GM20431 (cell line): ENCODE results near the gene DHRS9.
"Not testable (repeated sequence)": the region's sequence is repeated elsewhere in the genome, so short reads cannot be mapped to it uniquely, and the experiment has no call there.

ENCODE experiments used
- in situ Hi-C: fragments of 300-500 bp; cut with MseI, MboI; formaldehyde crosslinking; loops from one replicate; pipeline ENCODE4 v1.15.0; 2020; ENCODE audit warnings: low sequenced_read_pairs; ENCODE audit not compliant: unreplicated experiment

DHRS9 gene

DNA sequence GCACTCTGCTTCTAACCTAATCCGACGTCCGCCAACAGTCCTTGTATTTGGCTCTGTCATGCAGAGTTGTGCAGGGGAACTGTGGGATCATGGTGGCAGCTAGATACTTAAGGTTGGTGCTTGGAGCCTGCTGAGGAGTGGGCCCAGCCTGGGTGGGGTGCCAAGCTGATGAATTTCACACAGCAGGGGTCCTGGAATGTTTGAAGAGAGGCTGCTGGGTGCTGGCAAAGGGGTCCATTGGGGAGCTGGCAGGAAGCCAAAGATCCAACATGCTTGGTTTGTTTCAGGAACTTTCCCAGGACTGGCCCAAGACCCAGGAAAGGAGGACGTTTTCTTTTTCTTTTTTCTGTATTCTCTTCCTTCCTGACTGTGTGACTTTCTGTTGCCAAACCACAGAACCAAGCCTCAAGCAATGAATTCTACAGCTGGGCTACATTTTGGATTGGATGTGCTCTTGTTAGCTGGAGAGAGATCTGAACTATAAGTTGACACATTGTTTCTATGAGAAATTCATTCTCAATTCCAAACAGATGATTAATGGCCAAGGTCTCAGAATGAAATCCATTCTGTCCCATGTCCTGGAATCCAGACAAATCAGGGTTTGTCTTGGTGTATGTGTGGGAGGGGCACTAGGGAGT is 49.9 kb downstream of the DHRS9 start:
- in situ Hi-C loops = loop anchor here (25.0 kb wide), 1 partner anchor 157 kb away; no protein-coding TSS in a partner anchor

DNA sequence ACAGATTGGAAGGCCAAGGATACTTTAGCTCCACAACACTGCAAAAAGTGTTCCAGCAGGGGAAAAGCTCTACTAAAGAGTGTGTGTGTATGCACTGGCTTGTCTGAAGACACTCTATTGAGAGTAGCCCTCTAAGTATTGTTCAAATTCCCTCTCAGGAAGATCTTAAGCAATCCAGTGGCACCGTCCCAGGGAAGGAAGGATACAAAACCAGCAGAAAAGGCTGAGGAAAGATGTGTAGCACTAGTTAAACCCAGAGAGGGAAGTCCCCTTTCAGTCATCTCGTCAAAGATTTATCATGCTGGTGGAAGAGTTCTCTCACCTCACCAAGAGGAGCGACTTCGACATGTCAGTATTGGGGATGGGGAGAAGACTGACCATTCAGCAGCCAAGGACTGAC is 50.5 kb downstream of the DHRS9 start:
- in situ Hi-C loops = loop anchor here (25.0 kb wide), 1 partner anchor 158 kb away; no protein-coding TSS in a partner anchor

DNA sequence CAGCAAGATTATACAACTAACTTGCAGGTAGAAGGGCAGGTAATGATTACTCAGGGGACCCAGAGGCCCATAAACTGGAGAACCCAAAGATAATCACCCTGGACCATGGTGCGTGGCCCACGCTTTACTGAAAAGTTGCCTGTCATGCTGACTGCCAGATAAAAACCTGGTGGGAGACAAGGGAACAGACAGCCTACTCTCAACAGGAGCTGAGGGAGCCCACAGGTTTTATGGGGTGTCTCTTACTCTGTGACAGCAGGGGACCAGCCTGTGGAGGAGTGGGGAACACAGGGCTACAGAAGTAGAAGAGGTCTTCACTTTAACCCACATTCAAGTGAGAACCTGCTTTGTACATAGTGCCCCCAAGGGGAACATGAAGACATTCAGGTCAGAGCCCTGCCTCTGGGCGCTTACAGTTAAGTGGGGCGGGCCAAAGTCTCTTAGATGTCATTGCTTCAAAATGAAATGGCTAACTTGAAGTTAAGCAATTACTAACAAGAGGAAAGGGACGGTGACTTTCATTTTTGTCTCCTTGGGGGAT is 60.4 kb downstream of the DHRS9 start:
- in situ Hi-C loops = no loop called here

DNA sequence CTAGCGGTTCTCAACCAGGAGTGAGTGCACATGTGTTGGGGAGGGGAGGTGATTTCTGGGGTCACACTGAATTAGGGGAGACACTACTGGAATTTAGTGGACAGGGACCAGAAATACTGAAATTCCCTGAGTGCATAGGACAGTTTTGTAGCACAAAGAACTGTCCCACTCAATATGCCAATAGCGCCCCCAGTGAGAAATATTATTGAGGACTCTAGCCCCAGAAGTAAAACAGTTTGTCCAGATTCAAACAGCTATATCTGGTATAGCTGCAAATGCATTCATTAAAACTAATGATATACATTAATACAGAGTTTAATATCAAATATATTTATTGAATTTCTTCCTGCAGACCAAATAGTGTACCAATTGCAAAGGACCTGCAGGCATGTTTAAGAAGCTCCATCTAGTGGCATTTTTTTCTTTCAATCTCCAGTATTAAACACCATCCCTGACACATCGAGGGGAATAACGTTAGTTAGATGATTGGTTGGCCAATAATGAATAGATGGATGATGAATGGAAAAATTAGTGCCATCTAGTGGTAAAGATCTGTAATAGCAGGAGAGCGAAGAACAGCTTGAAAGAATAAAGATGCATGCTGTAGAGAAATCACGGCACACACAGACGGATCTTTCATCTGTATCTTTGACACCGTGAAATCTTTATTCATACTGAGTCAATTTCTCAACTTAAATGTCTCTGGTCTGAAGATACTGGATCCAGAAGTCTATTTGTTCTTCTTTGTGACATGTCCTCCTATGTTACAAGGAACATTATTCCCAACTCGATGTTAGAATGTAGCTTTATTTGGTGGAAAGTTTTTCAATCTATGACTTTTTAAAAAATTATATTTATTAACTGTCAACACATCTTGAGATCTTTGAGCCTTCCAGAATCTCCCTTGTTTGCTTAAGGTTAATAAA is 62.5 kb downstream of the DHRS9 start:
- in situ Hi-C loops = no loop called here

DNA sequence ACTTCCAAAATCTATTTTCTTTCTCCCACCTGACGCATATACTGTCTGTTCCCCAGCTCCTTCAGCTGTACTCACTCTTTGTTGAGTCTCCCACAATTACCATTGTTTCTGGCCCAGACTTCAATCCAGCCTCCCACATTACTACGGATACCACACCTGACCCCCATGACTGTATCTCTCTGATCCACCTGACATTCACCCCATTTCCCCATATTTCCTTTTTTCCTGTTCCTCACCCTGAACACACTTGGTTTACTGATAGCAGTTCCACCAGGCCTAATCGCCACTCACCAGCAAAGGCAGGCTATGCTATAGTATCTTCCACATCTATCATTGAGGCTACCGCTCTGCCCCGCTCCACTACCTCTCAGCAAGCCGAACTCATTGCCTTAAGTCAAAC is 64.9 kb downstream of the DHRS9 start:
- in situ Hi-C loops = not testable (repeated sequence)

DNA sequence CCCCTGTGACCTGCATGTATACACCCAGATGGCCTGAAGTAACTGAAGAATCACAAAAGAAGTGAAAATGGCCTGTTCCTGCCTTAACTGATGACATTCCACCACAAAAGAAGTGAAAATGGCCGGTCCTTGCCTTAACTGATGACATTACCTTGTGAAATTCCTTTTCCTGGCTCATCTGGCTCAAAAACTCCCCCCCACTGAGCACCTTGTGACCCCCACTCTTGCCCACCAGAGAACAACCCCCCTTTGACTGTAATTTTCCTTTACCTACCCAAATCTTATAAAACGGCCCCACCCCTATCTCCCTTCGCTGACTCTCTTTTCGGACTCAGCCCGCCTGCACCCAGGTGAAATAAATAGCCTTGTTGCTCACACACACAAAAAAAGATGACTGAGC is 67.1 kb downstream of the DHRS9 start:
- in situ Hi-C loops = not testable (repeated sequence)

DNA sequence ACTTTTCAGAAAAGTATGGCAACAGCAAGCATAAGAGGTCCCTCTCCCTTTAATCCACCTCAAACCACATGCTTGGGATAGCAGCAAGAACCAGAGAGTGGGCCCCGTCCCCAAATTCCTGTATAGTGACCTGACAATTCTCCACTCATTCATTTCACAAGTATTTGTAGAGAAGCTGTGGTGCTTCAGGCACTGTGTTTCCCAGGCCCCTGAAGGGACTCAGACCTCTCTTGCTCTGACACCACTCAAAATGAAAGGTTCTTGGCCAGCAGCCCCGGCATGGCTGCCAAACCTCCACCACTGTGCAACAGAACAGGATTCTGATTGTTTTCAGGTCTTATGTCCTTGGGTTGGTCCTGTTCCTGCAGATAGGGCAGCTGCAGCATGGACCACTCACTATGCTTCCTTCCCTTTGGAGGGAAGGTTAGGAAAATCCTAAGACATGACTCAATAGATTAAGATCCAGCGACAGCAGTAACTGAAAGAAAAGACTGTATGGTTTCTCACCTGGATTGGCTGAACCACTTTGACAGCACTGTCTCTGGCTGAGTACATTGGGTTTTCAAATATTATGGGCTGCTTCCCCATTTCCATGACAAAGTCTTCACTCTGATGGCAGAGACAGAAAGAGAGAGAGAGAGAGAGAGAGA is 67.6 kb downstream of the DHRS9 start:
- in situ Hi-C loops = no loop called here

DNA sequence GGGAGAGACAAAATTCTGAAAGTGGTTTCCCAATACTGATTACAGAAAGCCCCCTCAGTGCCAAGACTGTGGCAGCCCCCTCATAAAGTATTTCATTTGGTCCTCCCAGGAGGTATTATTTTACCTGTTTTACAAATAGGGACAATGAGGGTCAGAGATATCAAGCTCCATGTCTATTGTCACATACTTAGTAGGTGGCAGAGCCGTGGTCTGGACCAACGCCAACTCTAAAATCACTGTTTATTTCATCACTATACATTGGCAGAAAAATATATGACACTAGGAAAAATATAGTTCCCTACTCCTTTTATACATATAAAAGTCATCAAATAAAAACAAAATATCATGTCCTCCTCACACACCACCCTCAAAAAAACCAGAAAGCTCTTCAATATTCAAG is 68.6 kb downstream of the DHRS9 start:
- in situ Hi-C loops = no loop called here

DNA sequence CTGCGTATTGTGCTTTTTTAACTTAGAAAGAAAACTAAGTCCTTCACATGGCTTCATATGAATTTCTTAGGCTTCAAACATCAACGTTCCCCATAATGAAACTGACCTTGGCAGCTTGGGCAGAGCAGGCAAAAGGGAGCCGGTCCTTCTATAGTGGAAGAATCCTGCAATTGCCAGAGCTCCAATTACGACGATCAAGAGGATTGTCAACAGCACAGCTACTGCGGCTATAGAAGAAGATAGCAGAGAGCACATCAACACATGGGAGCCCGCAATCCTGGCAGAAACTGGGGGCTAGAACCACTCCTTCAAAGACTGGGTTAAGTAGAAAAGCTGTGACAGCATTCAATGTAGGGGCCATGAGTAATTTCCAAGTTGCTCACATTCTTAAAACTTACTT is 69.8 kb downstream of the DHRS9 start:
- in situ Hi-C loops = no loop called here

DNA sequence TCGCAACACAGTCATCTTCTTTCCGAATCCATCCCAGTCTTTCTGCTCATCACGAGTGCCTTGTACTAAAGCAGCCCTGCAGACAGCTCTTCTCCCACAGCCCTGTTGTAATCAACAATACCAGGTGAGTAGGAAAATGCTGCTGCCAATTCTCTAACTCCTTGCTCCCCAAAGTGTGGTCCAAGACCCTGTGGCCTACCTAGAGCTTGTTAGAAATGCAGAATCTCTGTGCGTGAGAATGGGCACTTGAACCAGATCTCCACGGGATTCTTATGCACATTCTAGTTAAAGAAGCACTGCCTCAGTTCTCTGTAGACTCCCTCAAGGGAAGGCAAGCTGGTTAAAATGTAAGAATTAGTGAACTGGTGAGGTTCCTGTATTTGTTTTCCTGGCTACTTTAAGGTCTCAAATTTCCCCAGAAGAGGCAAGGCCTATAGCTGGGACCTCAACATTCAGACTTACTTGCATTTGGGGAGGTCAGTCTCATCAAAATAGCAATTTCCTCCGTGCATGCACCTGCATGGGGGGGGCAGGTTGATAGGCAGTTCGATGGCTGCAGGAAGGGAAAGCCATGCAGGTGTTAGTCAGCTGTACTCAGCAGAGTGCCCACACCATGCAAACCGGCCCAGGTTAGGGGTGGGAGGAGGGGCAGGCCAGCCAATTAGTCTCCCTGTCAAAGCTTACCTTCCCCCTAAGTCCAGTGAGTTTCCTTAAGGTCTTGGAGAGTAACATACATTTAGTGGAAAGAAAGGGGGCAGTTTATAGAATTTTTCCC is 70.8 kb downstream of the DHRS9 start:
- in situ Hi-C loops = no loop called here

DNA sequence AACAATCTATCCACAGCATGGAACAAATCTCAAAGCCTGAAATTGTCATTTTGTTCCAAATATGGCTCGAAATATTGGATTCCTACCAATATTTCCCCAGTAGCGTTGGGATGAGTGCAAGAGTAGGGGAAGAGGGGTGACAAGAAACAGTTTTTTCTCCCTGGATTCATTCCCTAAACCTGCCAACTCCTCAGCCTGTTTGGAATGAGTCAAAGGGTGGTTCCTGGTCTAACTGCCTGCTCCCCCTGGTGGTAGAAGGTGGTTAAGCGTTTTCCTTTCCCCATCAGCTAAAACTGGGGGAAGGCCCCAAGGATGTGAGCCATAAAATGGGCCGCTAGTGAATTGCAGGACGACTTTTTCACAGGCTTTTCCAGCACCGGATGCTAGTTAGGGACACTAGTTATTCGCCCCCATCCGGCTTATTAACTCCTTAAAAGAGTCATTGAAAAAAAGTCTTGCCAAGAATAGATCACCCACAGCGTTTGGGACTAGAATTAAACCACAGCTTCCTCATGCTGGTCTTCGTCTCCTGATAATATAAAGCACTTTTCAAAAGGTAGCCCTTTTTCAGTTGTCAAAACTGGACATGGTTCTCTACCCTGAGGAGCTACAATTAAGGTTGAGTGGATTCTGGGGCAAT is 72.5 kb downstream of the DHRS9 start:
- in situ Hi-C loops = no loop called here

DNA sequence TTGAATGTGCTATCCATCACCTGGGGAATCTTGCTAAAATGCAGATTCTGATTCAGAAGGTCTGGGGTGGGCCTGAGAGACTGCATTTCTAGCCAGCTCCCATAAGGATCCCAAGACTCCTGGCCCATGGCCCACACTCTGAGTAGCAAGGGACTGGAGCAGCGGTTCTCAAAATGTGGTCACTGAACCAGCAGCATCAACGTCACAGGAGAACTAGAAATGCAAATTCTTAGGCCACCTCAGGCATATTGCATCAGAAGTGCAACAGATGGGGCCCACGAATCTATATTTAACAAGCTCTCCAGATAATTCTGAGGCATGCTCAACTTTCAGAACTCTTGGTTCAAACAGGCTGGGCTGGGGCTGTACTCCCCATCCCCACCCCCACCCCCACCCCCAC is 74.6 kb downstream of the DHRS9 start:
- in situ Hi-C loops = no loop called here
